Measurements from ENCODE around the gene PRKAG2. TPM values are rescaled to one million over a fixed set of nuclear protein-coding genes. Genes with fewer than 3 reads are reported as not detected.

The PRKAG2 gene
- total and polyA plus RNA-seq, 2 of the 8 experiments (the other 6 are each of a cell fraction or from before 2014, with no cell fraction given) = 7.5 to 18.1 TPM

- Histone ChIP-seq H2AFZ (ENCODE audit: low read length) (no peak overlapping the region), H3K36me3 (ENCODE audit: control insufficient read depth in 2 of 4, insufficient read depth in 4 of 4, low read length in 3 of 4) (no peaks in the 10 kb centered on the region), H4K20me1 (replicated peaks in 1 of 2; ENCODE audit: control insufficient read depth in 1 of 2, insufficient read depth in 2 of 2, low read length in 2 of 2) (no peaks in the 10 kb centered on the region), H3K56ac (replicated peaks; ENCODE audit: insufficient read length, low read depth, low read length) (no peak overlapping the region), H3K23ac (ENCODE audit: insufficient read length) (no peak overlapping the region), H4K5ac (ENCODE audit: insufficient read length, low read depth, low read length) (no peak overlapping the region), H2BK5ac (ENCODE audit: low read depth, low read length) (no peak overlapping the region), H3K9me3 (ENCODE audit: insufficient read depth in 2 of 2, low read depth in 1 of 2, low read length in 1 of 2) (no peaks in the 10 kb centered on the region), H3K18ac (ENCODE audit: extremely low read depth, low read length) (no peak overlapping the region), H3K14ac (ENCODE audit: insufficient read length) (no peak overlapping the region), H3K79me1 (ENCODE audit: low read depth, low read length) (no peaks in the 10 kb centered on the region), H3K79me2 (ENCODE audit: control insufficient read depth in 1 of 2, insufficient read depth in 2 of 2, low read length in 2 of 2) (no peaks in the 10 kb centered on the region), H2AK5ac (ENCODE audit: low read depth, low read length) (no peak overlapping the region), H2BK12ac (ENCODE audit: low read depth, low read length) (no peak overlapping the region), H3K4me1 (replicated peaks in 1 of 4; ENCODE audit: control insufficient read depth in 3 of 4, insufficient read depth in 4 of 4, low read length in 3 of 4) (no peaks in the 10 kb centered on the region), H3K27me3 (replicated peaks in 1 of 4; ENCODE audit: control insufficient read depth in 3 of 4, extremely low read depth in 1 of 4, insufficient read depth in 3 of 4, low read length in 3 of 4) (no peaks in the 10 kb centered on the region), H3K27ac (ENCODE audit: low read depth, low read length) (no peak overlapping the region), H2BK120ac (replicated peaks; ENCODE audit: low read depth, low read length) (no peak overlapping the region), H3K23me2 (ENCODE audit: low read depth, low read length) (no peaks in the 10 kb centered on the region), H3K4ac (replicated peaks; ENCODE audit: insufficient read length, low read depth, low read length) (no peak overlapping the region), H2BK20ac (ENCODE audit: low read length) (no peak overlapping the region), H4K8ac (ENCODE audit: extremely low read depth, insufficient read depth, low read length) (no peak overlapping the region), H3K4me2 (ENCODE audit: insufficient read depth in 1 of 2, low read depth in 2 of 2, low read length in 2 of 2) (no peak overlapping the region), H3K4me3 (ENCODE audit: extremely low read depth in 1 of 4, insufficient read depth in 2 of 4, low read depth in 3 of 4, low read length in 4 of 4) (no peak overlapping the region), H4K91ac (replicated peaks; ENCODE audit: insufficient read length, low read length) (no peak overlapping the region), H3K9ac (replicated peaks in 1 of 4; ENCODE audit: extremely low read depth in 1 of 4, low read depth in 3 of 4, low read length in 3 of 4) (no peak overlapping the region), H2BK15ac (ENCODE audit: low read length) (no peak overlapping the region)
- POLR2A ChIA-PET (ENCODE audit: partially characterized antibody) = no interaction called here
- FAIRE-seq (no peak), DNase-seq (ENCODE audit: low read depth in 1 of 2, low spot score in 2 of 2) (no peak)
- WGBS, 2 experiments (ENCODE audit: extremely low coverage in 1 of 2, insufficient coverage in 1 of 2, insufficient read length in 1 of 2, insufficient replicate concordance in 2 of 2, low coverage in 1 of 2, low lambda C conversion rate in 2 of 2, missing lambda C conversion rate in 1 of 2) = 99% methylated on average over 9 of the region's 9 CpGs; no CpG with 5 or more reads in 1 of the 2 experiments
- TF ChIP-seq TAF7 (optimal IDR thresholded peaks at IDR 0.05; ENCODE audit: borderline replicate concordance, low read depth, low read length) (no peak), ATF2 (IDR thresholded peaks at IDR 0.05; ENCODE audit: low read length) (no peak), GABPA (IDR thresholded peaks at IDR 0.05; ENCODE audit: borderline replicate concordance, insufficient read depth, low read length) (no peak), POLR2A (IDR thresholded peaks at IDR 0.05; ENCODE audit: control extremely low read depth in 1 of 2, low read depth in 2 of 2, low read length in 2 of 2) (no peak), SP2 (IDR thresholded peaks at IDR 0.05; ENCODE audit: low read length) (no peak), NRF1 (IDR thresholded peaks at IDR 0.05; ENCODE audit: low read depth, low read length) (no peak), CBX5 (IDR thresholded peaks at IDR 0.05; ENCODE audit: low read depth, low read length) (no peak), EZH2 (IDR thresholded peaks at IDR 0.05; ENCODE audit: low read depth, low read length, severe bottlenecking) (no peak), RXRA (IDR thresholded peaks at IDR 0.05; ENCODE audit: insufficient read depth, low read depth, low read length) (no peak), SP4 (IDR thresholded peaks at IDR 0.05; ENCODE audit: low read length) (no peak)
- CTCF ChIA-PET (ENCODE audit: partially characterized antibody) = interaction anchor here (2.0 to 2.1 kb wide), 2 partner anchors 10 to 21 kb away, joined by 5 to 11 read pairs; no protein-coding TSS in a partner anchor
These were observed 72.2 kb downstream of the PRKAG2 start for GRCh38 chr7:151804756-151805155.

All from H1 (cell line).